GM13976 (cell line): ENCODE data around the gene DAB1.

ENCODE experiments used
- DNase-seq: peaks from one replicate; pipeline ENCODE4 v3.0.0; 2012; ENCODE audit warnings: low spot score
- CTCF ChIP-seq: IDR thresholded peaks from 2 replicates; pipeline ENCODE4 v1.5.1; 2012; ENCODE audit warnings: borderline replicate concordance, mild to moderate bottlenecking; ENCODE audit not compliant: insufficient read depth; ENCODE audit errors: extremely low read depth, missing control alignments, control extremely low read depth
- in situ Hi-C: fragments of 300-500 bp; cut with MboI; formaldehyde crosslinking; loops from one replicate; pipeline ENCODE4 v1.12.0; 2022; ENCODE audit warnings: low sequenced_read_pairs, mixed read lengths, inconsistent platforms; ENCODE audit not compliant: unreplicated experiment

DAB1 gene

GRCh38 chr1:56972976-56973375 lies 450.9 kb downstream of the DAB1 start:
- no peak for DNase-seq
- in situ Hi-C loops, result no loop called here
- no peak for TF ChIP-seq CTCF

GRCh38 chr1:56970280-56970679 lies 453.6 kb downstream of the DAB1 start:
- DNase-seq, result no peak
- no peak for TF ChIP-seq CTCF
- in situ Hi-C loops, result no loop called here

- in situ Hi-C loops, result no loop called here
- no peak for DNase-seq
- TF ChIP-seq CTCF, result no peak
Measured at GRCh38 chr1:56968878-56969495, 454.9 kb downstream of the DAB1 start.

- no peak for TF ChIP-seq CTCF
- in situ Hi-C loops, result no loop called here
Measured at GRCh38 chr1:56967900-56968832, 455.7 kb downstream of the DAB1 start.

GRCh38 chr1:56967355-56967754 lies 456.5 kb downstream of the DAB1 start:
- in situ Hi-C loops, result no loop called here

More at GRCh38 chr1:56967900-56968832, 455.7 kb downstream of the DAB1 start:
- peak; percentile 13 for DNase-seq

GRCh38 chr1:56966698-56966999 lies 457.2 kb downstream of the DAB1 start:
- in situ Hi-C loops, result no loop called here
- no peak for TF ChIP-seq CTCF
- DNase-seq, result no peak

More at GRCh38 chr1:56967355-56967754, 456.5 kb downstream of the DAB1 start:
- TF ChIP-seq CTCF, result no peak
- DNase-seq, result no peak
